Uterus (tissue), 4 donors: ENCODE results near the gene PDE10A. TPM values are rescaled to one million over a fixed set of nuclear protein-coding genes. Genes with fewer than 3 reads are reported as not detected.

Experiments
- DNase-seq, 2 donors: peaks; one replicate each; pipeline ENCODE4 v3.0.0-alpha.2; 2019 to 2020
- H3K27ac ChIP-seq, 2 donors: fragments of 200-600 bp; sonication (generic); 1 replicate in 1 of 2; 2 replicates in 1 of 2; pipeline ENCODE4 v1.5.1; 2016 to 2018
- H3K27me3 ChIP-seq, 2 donors: fragments of 200-600 bp; sonication (generic); one replicate each; pipeline ENCODE4 v1.5.1; 2018 to 2019; ENCODE audit warnings: control low read depth in 1 of 2
- H3K36me3 ChIP-seq, 2 donors: fragments of 200-600 bp; sonication (generic); one replicate each; pipeline ENCODE4 v1.5.1; 2019; ENCODE audit warnings: control low read depth in 1 of 2
- H3K4me1 ChIP-seq, 2 donors: fragments of 200-600 bp; sonication (generic); one replicate each; pipeline ENCODE4 v1.5.1; 2018 to 2019; ENCODE audit warnings: control low read depth in 1 of 2
- H3K4me3 ChIP-seq, 2 donors: fragments of 200-600 bp; sonication (generic); 1 replicate in 1 of 2; 2 replicates in 1 of 2; pipeline ENCODE4 v1.5.1; 2018 to 2019; ENCODE audit warnings: mild to moderate bottlenecking in 1 of 2
- H3K9me3 ChIP-seq, 2 donors: fragments of 200-600 bp; sonication (generic); one replicate each; pipeline ENCODE4 v1.5.1; 2019; ENCODE audit warnings: control low read depth in 1 of 2
- POLR2A ChIP-seq, 2 donors: fragments of 450-650 bp; IDR thresholded peaks; one replicate each; pipeline ENCODE4 v1.6.1; 2016; ENCODE audit warnings: antibody characterized with exemption in 2 of 2, mild to moderate bottlenecking in 1 of 2, moderate library complexity in 1 of 2
- intact Hi-C: fragments of 100-400 bp; cut with DNase I; formaldehyde crosslinking; loops from one replicate; pipeline ENCODE4 v1.15.1; 2023; ENCODE audit warnings: low total_unique reads
- total RNA-seq, 4 donors: library from RNA; depleted of rRNA in 3 of 4; stranded (reverse); fragments of >200 nt in 3 of 4; gene quantifications; one replicate each; pipeline versions ENCODE4 v1.1.0 to v1.2.4, GENCODE V29; 2014 to 2023
- TF ChIP-seq, protein P1 (sequence below), 4 experiments: fragments of 200-600 bp in 2 of 4; fragments of 450-650 bp in 2 of 4; sonication (generic) in 2 of 4; IDR thresholded peaks; one replicate each; pipeline ENCODE4 v1.5.1; 2016 to 2019; ENCODE audit warnings: antibody characterized with exemption in 4 of 4, mild to moderate bottlenecking in 2 of 4, moderate library complexity in 1 of 4
- donor health status: DM: yes; HTN: yes; CAD: no.

Gene PDE10A
- total RNA-seq, 4 donors from 2014 or later, result 13.0 to 73.5 (median 36.4) TPM

DNA sequence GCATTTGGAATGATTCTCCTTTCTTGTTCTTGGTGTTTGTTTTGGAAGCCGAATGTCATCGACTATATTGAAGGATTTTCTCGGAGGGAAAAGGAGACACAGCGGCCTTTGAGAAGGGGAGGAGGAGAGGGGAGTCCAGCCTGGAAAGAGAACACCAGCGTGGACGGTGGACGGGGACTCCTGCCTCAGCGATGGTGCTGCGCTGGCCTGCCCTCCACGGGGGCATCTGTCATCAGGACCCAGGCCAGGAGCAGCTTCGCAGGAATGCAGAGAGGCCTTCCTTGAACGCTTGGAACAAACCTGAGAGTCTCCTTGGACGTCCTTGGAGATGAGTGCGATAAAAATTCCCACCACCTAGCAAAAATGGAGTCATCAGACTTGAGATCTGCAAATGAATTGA is 345.3 kb downstream of the PDE10A start:
- Histone ChIP-seq H3K4me1 (no peaks in the 10 kb centered on the region), H3K27me3 (no peaks in the 10 kb centered on the region), H3K27ac (no peak overlapping the region), H3K4me3 (no peak overlapping the region), H3K9me3 (no peaks in the 10 kb centered on the region), H3K36me3 (no peaks in the 10 kb centered on the region)
- DNase-seq, result no peak
- intact Hi-C loops, result no loop called here
- TF ChIP-seq, protein P1, sequence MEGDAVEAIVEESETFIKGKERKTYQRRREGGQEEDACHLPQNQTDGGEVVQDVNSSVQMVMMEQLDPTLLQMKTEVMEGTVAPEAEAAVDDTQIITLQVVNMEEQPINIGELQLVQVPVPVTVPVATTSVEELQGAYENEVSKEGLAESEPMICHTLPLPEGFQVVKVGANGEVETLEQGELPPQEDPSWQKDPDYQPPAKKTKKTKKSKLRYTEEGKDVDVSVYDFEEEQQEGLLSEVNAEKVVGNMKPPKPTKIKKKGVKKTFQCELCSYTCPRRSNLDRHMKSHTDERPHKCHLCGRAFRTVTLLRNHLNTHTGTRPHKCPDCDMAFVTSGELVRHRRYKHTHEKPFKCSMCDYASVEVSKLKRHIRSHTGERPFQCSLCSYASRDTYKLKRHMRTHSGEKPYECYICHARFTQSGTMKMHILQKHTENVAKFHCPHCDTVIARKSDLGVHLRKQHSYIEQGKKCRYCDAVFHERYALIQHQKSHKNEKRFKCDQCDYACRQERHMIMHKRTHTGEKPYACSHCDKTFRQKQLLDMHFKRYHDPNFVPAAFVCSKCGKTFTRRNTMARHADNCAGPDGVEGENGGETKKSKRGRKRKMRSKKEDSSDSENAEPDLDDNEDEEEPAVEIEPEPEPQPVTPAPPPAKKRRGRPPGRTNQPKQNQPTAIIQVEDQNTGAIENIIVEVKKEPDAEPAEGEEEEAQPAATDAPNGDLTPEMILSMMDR (IDR thresholded peaks at IDR 0.05), result no peak
- TF ChIP-seq POLR2A (IDR thresholded peaks at IDR 0.05), result no peak

GRCh38 chr6:165308926-165309731 is 353.9 kb downstream of the PDE10A start, which contains the start of gene C6orf118:
Gene C6orf118, minus strand, starts transcription at chr6:165309605. Its CDS starts 19 bp downstream, at chr6:165309586.
- TF ChIP-seq, protein P1 (IDR thresholded peaks at IDR 0.05), result no peak
- no peak for TF ChIP-seq POLR2A (IDR thresholded peaks at IDR 0.05)
- no peaks in the 10 kb centered on the region for H3K9me3 ChIP-seq
- intact Hi-C loops, result no loop called here
- no peaks in the 10 kb centered on the region for H3K27me3 ChIP-seq
- peak in 1 of 2 donors; percentile 21 for DNase-seq
- H3K36me3 ChIP-seq, result no peaks in the 10 kb centered on the region
- H3K27ac ChIP-seq, result no peak within 1 kb of the TSS
- H3K4me1 ChIP-seq, result no peaks in the 10 kb centered on the region
- peak within 1 kb of the TSS; percentile 11 to 36 for H3K4me3 ChIP-seq

- TF ChIP-seq, protein P1 (IDR thresholded peaks at IDR 0.05), result no peak
- no peak for TF ChIP-seq POLR2A (IDR thresholded peaks at IDR 0.05)
- Histone ChIP-seq H3K27ac (no peak overlapping the region), H3K4me3 (no peak overlapping the region), H3K9me3 (no peaks in the 10 kb centered on the region), H3K36me3 (no peaks in the 10 kb centered on the region), H3K27me3 (no peaks in the 10 kb centered on the region), H3K4me1 (no peaks in the 10 kb centered on the region)
- no peak for DNase-seq
- intact Hi-C loops, result no loop called here
These were observed 356.1 kb downstream of the PDE10A start for GRCh38 chr6:165306955-165307354.

GRCh38 chr6:165301372-165302246 is 361.4 kb downstream of the PDE10A start:
- intact Hi-C loops, result no loop called here
- no peak for DNase-seq

More at GRCh38 chr6:165301372-165302246, 361.4 kb downstream of the PDE10A start:
- TF ChIP-seq, protein P1 (IDR thresholded peaks at IDR 0.05), result no peak
- TF ChIP-seq POLR2A (IDR thresholded peaks at IDR 0.05), result no peak
- Histone ChIP-seq H3K4me1 (no peaks in the 10 kb centered on the region), H3K9me3 (no peaks in the 10 kb centered on the region), H3K36me3 (no peaks in the 10 kb centered on the region), H3K27me3 (no peaks in the 10 kb centered on the region), H3K4me3 (no peak overlapping the region), H3K27ac (no peak overlapping the region)
